Liver (tissue), 3 donors: ENCODE results near the gene CAPN2.

ENCODE experiments used
- ATF3 ChIP-seq: IDR thresholded peaks from 2 replicates; pipeline ENCODE4 v1.6.1; 2016; ENCODE audit warnings: antibody characterized with exemption
- CTCF ChIP-seq: fragments of 150-350 bp; IDR thresholded peaks from 2 replicates; pipeline ENCODE4 v1.5.1; 2017; ENCODE audit warnings: improper control_type of control experiment, low read depth, low read length; ENCODE audit not compliant: missing input control
- EGR1 ChIP-seq, 2 donors: IDR thresholded peaks; 2 replicates each; pipeline ENCODE4 v1.6.1; 2016 to 2018; ENCODE audit warnings: antibody characterized with exemption in 2 of 2, low read depth in 2 of 2
- FOXA1 ChIP-seq: IDR thresholded peaks from 2 replicates; pipeline ENCODE4 v1.6.1; 2016; ENCODE audit warnings: antibody characterized with exemption
- HNF4A ChIP-seq, 2 donors: conservative IDR thresholded peaks; 2 replicates each; pipeline ENCODE4 v1.6.1; 2016; ENCODE audit warnings: antibody characterized with exemption in 2 of 2, mild to moderate bottlenecking in 2 of 2
- JUND ChIP-seq, 2 donors: IDR thresholded peaks; 2 replicates each; pipeline ENCODE4 v1.6.1; 2016; ENCODE audit warnings: antibody characterized with exemption in 2 of 2
- RAD21 ChIP-seq, 2 donors: IDR thresholded peaks; 2 replicates each; pipeline ENCODE4 v1.6.1; 2016; ENCODE audit warnings: antibody characterized with exemption in 2 of 2, mild to moderate bottlenecking in 2 of 2
- REST ChIP-seq: IDR thresholded peaks from 2 replicates; pipeline ENCODE4 v1.6.1; 2016; ENCODE audit warnings: antibody characterized with exemption, mild to moderate bottlenecking
- RXRA ChIP-seq, 2 donors: IDR thresholded peaks; 2 replicates each; pipeline ENCODE4 v1.6.1; 2017 to 2018; ENCODE audit warnings: antibody characterized with exemption in 2 of 2, mild to moderate bottlenecking in 1 of 2
- SP1 ChIP-seq: IDR thresholded peaks from 2 replicates; pipeline ENCODE4 v1.6.1; 2018; ENCODE audit warnings: antibody characterized with exemption, mild to moderate bottlenecking
- YY1 ChIP-seq: IDR thresholded peaks from 2 replicates; pipeline ENCODE4 v1.6.1; 2016; ENCODE audit warnings: antibody characterized with exemption, mild to moderate bottlenecking
- ZBTB33 ChIP-seq: IDR thresholded peaks from 2 replicates; pipeline ENCODE4 v1.6.1; 2016; ENCODE audit warnings: antibody characterized with exemption
- donor health status: healthy.
- donor health status: healthy.

GRCh38 chr1:223755432-223755792 lies 43.1 kb downstream of the CAPN2 start:
- TF ChIP-seq CTCF: no peak
- no peak for TF ChIP-seq REST
- TF ChIP-seq JUND (IDR thresholded peaks at IDR 0.05): no peak
- TF ChIP-seq ZBTB33: no peak
- no peak for TF ChIP-seq SP1
- no peak for TF ChIP-seq YY1
- TF ChIP-seq RAD21 (IDR thresholded peaks at IDR 0.05): no peak
- TF ChIP-seq FOXA1: no peak
- no peak for TF ChIP-seq EGR1 (IDR thresholded peaks at IDR 0.05; ENCODE audit: low read depth in 2 of 2)
- no peak for TF ChIP-seq ATF3
- TF ChIP-seq RXRA (IDR thresholded peaks at IDR 0.05): no peak
- no peak for TF ChIP-seq HNF4A (conservative IDR thresholded peaks at IDR 0.05)
